HUES48 (cell line): ENCODE results near the gene LAPTM5.

Source experiments
- H3K27ac ChIP-seq: one replicate; pipeline ENCODE4 v1.7.0; 2013; ENCODE audit warnings: low read depth, low read length, inconsistent platforms
- H3K27me3 ChIP-seq: 2 replicates; pipeline ENCODE4 v1.6.1; 2013; ENCODE audit warnings: mild to moderate bottlenecking, low read length; ENCODE audit not compliant: control insufficient read depth, insufficient read depth
- H3K36me3 ChIP-seq: 2 replicates; pipeline ENCODE4 v1.6.1; 2013; ENCODE audit warnings: low read length; ENCODE audit not compliant: control insufficient read depth, insufficient read depth
- H3K4me1 ChIP-seq: 2 replicates; pipeline ENCODE4 v1.6.1; 2013; ENCODE audit warnings: mild to moderate bottlenecking, low read length; ENCODE audit not compliant: control insufficient read depth, insufficient read depth
- H3K4me3 ChIP-seq: 2 replicates; pipeline ENCODE4 v1.5.1; 2013; ENCODE audit warnings: mild to moderate bottlenecking, low read depth, low read length
- H3K9ac ChIP-seq: 2 replicates; pipeline ENCODE4 v1.6.1; 2013; ENCODE audit warnings: mild to moderate bottlenecking, low read depth, low read length, moderate library complexity
- H3K9me3 ChIP-seq: 2 replicates; pipeline ENCODE4 v1.6.1; 2013; ENCODE audit warnings: low read length; ENCODE audit not compliant: control insufficient read depth, insufficient read depth

Gene LAPTM5

GRCh38 chr1:30714536-30715090 lies 43.0 kb downstream of the LAPTM5 start:
- peaks cover 3% of the 10 kb centered on the region; the same call in 1 of the 2 replicates for H3K9me3 ChIP-seq
- H3K27me3 ChIP-seq: no peaks in the 10 kb centered on the region
- no peaks in the 10 kb centered on the region for H3K4me1 ChIP-seq
- no peak overlapping the region for H3K9ac ChIP-seq
- no peak overlapping the region for H3K4me3 ChIP-seq
- no peaks in the 10 kb centered on the region for H3K36me3 ChIP-seq
- H3K27ac ChIP-seq: no peak overlapping the region

DNA sequence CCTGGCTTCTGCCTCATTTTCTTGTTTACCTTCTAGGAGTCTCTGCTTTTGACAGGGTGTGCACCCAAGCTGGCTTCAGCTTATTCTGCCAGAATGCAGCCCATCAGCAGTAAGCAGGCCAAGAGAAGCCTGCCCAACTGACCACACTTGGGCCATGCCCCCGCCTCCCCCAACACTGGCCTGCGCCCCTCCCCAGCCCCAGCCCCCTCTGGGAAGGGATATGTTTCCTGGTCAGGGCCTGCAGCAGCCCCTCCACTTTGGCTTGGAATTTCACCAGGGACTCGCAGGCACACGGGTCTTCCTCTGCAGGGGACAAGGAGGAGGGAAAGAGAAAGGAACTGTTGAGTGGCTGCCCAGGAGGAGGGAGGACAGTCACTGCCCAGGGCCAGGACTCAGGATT lies 43.5 kb downstream of the LAPTM5 start:
- no peak overlapping the region for H3K27ac ChIP-seq
- peaks cover 3% of the 10 kb centered on the region; the same call in 1 of the 2 replicates for H3K9me3 ChIP-seq
- H3K9ac ChIP-seq: no peak overlapping the region
- H3K4me1 ChIP-seq: no peaks in the 10 kb centered on the region
- no peaks in the 10 kb centered on the region for H3K27me3 ChIP-seq
- no peaks in the 10 kb centered on the region for H3K36me3 ChIP-seq
- no peak overlapping the region for H3K4me3 ChIP-seq

- no peaks in the 10 kb centered on the region for H3K36me3 ChIP-seq
- no peak overlapping the region for H3K4me3 ChIP-seq
- no peak overlapping the region for H3K27ac ChIP-seq
- H3K9me3 ChIP-seq: peaks cover 3% of the 10 kb centered on the region; the same call in 1 of the 2 replicates
- H3K27me3 ChIP-seq: no peaks in the 10 kb centered on the region
- no peak overlapping the region for H3K9ac ChIP-seq
- no peaks in the 10 kb centered on the region for H3K4me1 ChIP-seq
Observed at GRCh38 chr1:30713311-30713710, 44.3 kb downstream of the LAPTM5 start.

DNA sequence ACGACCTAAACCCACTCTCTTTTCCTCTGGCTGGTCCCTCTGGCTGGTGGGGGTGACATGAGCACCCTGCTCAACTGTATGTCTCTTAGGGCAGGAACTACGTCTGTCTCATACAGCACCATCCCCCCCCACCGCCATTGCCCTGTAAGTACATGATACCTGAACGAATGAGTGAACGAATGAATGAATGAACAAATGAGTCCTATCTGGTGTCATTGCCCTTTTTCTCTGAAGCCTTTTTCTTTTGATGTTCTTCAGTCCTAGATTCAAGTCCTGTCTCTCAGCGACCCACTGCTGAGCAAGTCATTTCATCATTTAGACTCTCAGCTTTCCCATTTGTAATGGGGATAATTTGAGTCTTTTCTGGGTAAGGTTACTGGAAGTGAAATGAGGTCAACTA lies 45.0 kb downstream of the LAPTM5 start:
- Histone ChIP-seq H3K36me3 (no peaks in the 10 kb centered on the region), H3K4me3 (no peak overlapping the region), H3K9ac (no peak overlapping the region), H3K9me3 (peaks cover 3% of the 10 kb centered on the region; the same call in 1 of the 2 replicates), H3K27me3 (no peaks in the 10 kb centered on the region), H3K4me1 (no peaks in the 10 kb centered on the region), H3K27ac (no peak overlapping the region)

- Histone ChIP-seq H3K27me3 (no peaks in the 10 kb centered on the region), H3K9ac (no peak overlapping the region), H3K4me3 (no peak overlapping the region), H3K4me1 (no peaks in the 10 kb centered on the region), H3K27ac (no peak overlapping the region), H3K36me3 (no peaks in the 10 kb centered on the region), H3K9me3 (0 out of 2 replicates have a peak, but pooled peaks cover 3% of the 10 kb centered on the region)
Observed at GRCh38 chr1:30710407-30710806, 47.2 kb downstream of the LAPTM5 start.

DNA sequence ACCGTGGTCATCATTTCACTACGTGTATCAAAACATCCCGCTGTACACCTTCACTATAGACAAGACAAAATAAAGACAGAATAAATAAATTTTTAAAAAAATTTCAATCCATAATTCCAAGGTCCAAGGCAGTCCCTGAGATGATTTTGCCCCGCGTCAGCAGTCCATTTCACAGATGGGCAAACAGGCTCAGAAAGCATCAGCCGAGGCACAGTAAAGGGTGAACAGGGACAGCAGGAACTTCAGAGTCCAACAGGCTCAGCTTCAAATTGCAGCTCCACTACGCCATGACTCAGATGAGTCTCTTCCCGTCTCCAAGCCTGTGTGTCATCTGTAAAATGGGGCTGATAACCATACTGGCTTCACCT lies 49.2 kb downstream of the LAPTM5 start:
- no peak overlapping the region for H3K9ac ChIP-seq
- H3K27me3 ChIP-seq: no peaks in the 10 kb centered on the region

DNA sequence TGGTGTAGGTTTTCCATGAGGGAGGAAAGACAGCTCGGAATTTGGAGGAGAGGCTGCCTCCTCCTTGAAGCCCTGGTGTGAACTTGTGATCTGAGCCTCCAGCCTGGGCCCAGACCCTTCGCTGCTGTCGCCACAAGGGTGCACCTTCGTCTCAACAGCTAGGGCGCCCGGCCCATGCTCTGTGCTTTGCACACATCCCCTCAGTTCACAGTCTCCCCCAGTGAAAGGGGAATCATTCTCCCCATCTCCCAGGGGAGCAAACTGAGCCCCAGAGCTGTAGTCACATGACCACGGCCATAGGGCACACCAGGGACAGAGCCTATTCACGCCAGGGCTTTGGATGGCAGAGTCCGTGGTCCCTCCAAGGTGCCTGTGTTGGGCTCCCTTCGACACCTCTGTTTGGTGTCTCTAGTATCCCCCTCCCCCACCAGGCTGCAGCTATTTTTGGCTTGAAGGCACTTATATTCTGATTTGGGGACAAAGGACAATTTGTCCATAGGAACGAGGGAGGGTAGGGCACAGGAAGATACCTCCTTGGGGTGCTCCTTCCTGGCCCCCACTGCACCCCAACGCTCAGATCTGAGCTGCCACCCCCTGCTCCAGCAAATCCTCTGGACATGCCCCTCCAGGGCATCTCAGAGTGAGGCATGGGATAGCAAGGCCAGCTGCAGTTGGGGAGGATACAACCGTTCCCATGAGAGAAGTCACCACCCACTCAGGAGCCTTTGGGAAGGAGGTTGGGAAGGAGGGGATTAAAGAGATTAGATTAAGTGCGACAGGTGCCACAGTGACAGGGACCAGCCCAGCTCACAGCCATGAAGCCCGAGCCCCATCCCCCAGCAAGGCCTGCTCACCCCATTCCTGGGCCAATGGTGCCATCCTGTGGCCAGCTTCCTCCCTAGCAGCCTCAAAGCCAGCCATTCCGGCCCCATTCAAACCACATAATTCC lies 49.9 kb downstream of the LAPTM5 start:
- Histone ChIP-seq H3K27me3 (no peaks in the 10 kb centered on the region), H3K36me3 (no peaks in the 10 kb centered on the region), H3K9ac (no peak overlapping the region), H3K9me3 (no peaks in the 10 kb centered on the region), H3K4me3 (no peak overlapping the region), H3K4me1 (no peaks in the 10 kb centered on the region), H3K27ac (no peak overlapping the region)

More for the DNA sequence above, 49.2 kb downstream of the LAPTM5 start:
- no peak overlapping the region for H3K4me3 ChIP-seq
- no peak overlapping the region for H3K27ac ChIP-seq
- H3K36me3 ChIP-seq: no peaks in the 10 kb centered on the region
- H3K9me3 ChIP-seq: no peaks in the 10 kb centered on the region
- no peaks in the 10 kb centered on the region for H3K4me1 ChIP-seq

GRCh38 chr1:30706528-30706927 lies 51.0 kb downstream of the LAPTM5 start:
- H3K9me3 ChIP-seq: no peaks in the 10 kb centered on the region
- no peak overlapping the region for H3K9ac ChIP-seq
- no peaks in the 10 kb centered on the region for H3K36me3 ChIP-seq
- H3K27ac ChIP-seq: no peak overlapping the region
- H3K4me1 ChIP-seq: no peaks in the 10 kb centered on the region
- no peaks in the 10 kb centered on the region for H3K27me3 ChIP-seq
- no peak overlapping the region for H3K4me3 ChIP-seq

DNA sequence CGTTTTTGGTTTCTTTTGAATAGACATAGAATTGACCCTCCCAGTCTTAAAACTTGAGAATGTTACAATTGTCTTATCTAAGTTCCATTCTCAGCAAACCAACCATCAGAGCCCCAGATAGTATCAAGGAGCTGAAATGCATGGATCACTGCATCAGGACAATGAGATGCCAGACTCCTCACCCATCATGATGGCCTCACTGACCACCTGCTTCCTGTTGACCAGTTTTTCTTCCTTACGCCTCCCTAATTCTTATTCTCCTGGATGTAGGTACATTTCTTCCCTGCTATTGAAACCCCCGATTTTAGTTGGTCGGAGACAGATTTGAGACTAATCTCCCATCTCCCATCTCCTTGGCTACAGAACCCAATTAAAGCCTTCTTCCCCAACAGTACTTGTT lies 51.9 kb downstream of the LAPTM5 start:
- Histone ChIP-seq H3K9me3 (no peaks in the 10 kb centered on the region), H3K9ac (no peak overlapping the region), H3K27ac (no peak overlapping the region), H3K4me1 (no peaks in the 10 kb centered on the region), H3K36me3 (no peaks in the 10 kb centered on the region), H3K27me3 (no peaks in the 10 kb centered on the region), H3K4me3 (no peak overlapping the region)

DNA sequence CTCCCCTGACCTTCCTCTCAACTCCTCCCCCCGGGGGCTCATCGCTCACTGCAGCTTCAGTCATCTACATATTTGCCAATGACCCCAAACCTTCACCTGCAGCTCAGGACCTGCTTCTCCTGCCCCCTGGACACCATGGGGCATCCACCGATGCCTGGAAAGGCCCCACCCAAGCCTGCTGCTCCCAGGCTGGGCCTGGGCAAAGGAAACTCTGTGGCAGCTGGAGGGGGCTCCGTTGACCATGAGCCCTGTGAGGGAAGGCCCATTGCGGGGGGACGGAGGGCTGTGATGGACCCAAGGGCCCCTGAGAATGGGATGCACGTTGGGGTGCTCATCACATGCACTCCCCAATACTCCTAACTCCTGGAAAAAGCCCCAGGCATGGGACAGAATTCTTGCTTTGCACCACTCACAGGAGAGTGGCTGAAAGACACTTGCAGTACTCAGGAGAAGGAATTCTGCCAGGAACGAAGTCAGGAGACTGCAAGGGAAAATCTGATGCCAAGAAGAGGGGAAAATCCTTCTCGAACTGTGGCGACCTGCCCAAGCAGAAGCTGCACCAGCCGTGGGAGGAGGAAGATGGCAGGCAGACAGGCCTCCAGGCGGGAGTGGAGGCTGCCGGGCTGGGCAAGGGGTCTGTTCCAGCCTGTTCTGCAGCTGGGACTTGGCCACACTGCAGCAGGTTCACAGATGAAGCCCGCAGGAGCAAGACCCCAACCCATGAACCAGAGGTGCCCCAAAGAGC lies 52.6 kb downstream of the LAPTM5 start:
- no peaks in the 10 kb centered on the region for H3K4me1 ChIP-seq
- no peaks in the 10 kb centered on the region for H3K27me3 ChIP-seq
- no peak overlapping the region for H3K9ac ChIP-seq
- no peak overlapping the region for H3K27ac ChIP-seq
- no peak overlapping the region for H3K4me3 ChIP-seq
- H3K9me3 ChIP-seq: no peaks in the 10 kb centered on the region
- H3K36me3 ChIP-seq: no peaks in the 10 kb centered on the region

- no peaks in the 10 kb centered on the region for H3K27me3 ChIP-seq
- no peaks in the 10 kb centered on the region for H3K36me3 ChIP-seq
- H3K9ac ChIP-seq: no peak overlapping the region
- no peak overlapping the region for H3K27ac ChIP-seq
- H3K4me1 ChIP-seq: no peaks in the 10 kb centered on the region
- H3K4me3 ChIP-seq: no peak overlapping the region
- H3K9me3 ChIP-seq: no peaks in the 10 kb centered on the region
Observed at GRCh38 chr1:30704271-30704670, 53.3 kb downstream of the LAPTM5 start.
